IMR-90 (cell line): Measurements from ENCODE around the gene UNC13C.

Experiments
- CHD1 ChIP-seq: IDR thresholded peaks from 2 replicates; pipeline ENCODE4 v1.6.1; 2012; ENCODE audit warnings: low read depth, low read length, improper control_type of control experiment
- CTCF ChIP-seq: conservative IDR thresholded peaks from 2 replicates; pipeline ENCODE4 v1.5.1; 2012; ENCODE audit warnings: mild to moderate bottlenecking, low read depth, low read length, improper control_type of control experiment
- FOS ChIP-seq: fragments of 150-350 bp; IDR thresholded peaks from 2 replicates; pipeline ENCODE4 v1.6.1; 2016; ENCODE audit warnings: low read depth, low read length
- MAZ ChIP-seq: IDR thresholded peaks from 2 replicates; pipeline ENCODE4 v1.6.1; 2012; ENCODE audit warnings: low read depth, mild to moderate bottlenecking, low read length, improper control_type of control experiment, moderate library complexity, borderline replicate concordance
- MXI1 ChIP-seq: IDR thresholded peaks from 2 replicates; pipeline ENCODE4 v1.6.1; 2012; ENCODE audit warnings: low read depth, mild to moderate bottlenecking, low read length, moderate library complexity, borderline replicate concordance
- POLR2A ChIP-seq: IDR thresholded peaks from 2 replicates; pipeline ENCODE4 v1.6.1; 2012; ENCODE audit warnings: mild to moderate bottlenecking, low read depth, low read length
- RAD21 ChIP-seq: IDR thresholded peaks from 2 replicates; pipeline ENCODE4 v1.6.1; 2012; ENCODE audit warnings: low read length, improper control_type of control experiment
- RCOR1 ChIP-seq: IDR thresholded peaks from 2 replicates; pipeline ENCODE4 v1.6.1; 2012; ENCODE audit warnings: mild to moderate bottlenecking, low read length, improper control_type of control experiment; ENCODE audit not compliant: insufficient replicate concordance
- RFX5 ChIP-seq: IDR thresholded peaks from 2 replicates; pipeline ENCODE4 v1.8.0; 2012; ENCODE audit warnings: low read depth, mild to moderate bottlenecking, low read length, moderate library complexity
- SMC3 ChIP-seq: fragments of 150-350 bp; IDR thresholded peaks from 2 replicates; pipeline ENCODE4 v1.6.1; 2016; ENCODE audit warnings: low read depth, mild to moderate bottlenecking, antibody characterized with exemption, low read length, moderate library complexity

DNA sequence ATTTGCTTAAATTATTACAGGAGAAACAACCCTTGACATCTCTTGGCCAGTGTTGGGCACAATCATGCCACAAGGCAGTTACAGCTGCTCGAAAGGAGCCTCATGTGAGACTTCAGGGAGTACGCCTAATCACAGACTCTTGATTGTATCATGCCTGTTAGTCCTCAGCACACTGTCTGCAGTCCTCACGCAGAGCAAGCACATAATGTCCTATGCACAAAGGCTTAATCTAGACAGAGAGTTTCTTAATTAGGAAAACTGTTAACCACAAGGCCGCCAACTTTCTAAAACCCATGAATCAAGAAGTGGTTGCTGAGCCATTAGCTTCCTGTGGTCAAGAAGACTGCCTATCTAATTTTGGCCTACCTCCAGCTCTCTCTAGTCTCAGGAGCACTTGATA is 172.0 kb downstream of the UNC13C start:
- TF ChIP-seq CTCF (no peak), FOS (peak; percentile 54; the same call in 1 of the 2 replicates), SMC3 (no peak), RFX5 (no peak), CHD1 (no peak), POLR2A (no peak), MXI1 (no peak), MAZ (no peak), RAD21 (no peak), RCOR1 (no peak)
